Measurements from ENCODE around the gene GIT2.
A peak's percentile ranks its signal among the peaks of the same experiment; 100 is the strongest.
"Not testable (repeated sequence)": the region's sequence is repeated elsewhere in the genome, so short reads cannot be mapped to it uniquely, and the experiment has no call there.

Gene GIT2

DNA sequence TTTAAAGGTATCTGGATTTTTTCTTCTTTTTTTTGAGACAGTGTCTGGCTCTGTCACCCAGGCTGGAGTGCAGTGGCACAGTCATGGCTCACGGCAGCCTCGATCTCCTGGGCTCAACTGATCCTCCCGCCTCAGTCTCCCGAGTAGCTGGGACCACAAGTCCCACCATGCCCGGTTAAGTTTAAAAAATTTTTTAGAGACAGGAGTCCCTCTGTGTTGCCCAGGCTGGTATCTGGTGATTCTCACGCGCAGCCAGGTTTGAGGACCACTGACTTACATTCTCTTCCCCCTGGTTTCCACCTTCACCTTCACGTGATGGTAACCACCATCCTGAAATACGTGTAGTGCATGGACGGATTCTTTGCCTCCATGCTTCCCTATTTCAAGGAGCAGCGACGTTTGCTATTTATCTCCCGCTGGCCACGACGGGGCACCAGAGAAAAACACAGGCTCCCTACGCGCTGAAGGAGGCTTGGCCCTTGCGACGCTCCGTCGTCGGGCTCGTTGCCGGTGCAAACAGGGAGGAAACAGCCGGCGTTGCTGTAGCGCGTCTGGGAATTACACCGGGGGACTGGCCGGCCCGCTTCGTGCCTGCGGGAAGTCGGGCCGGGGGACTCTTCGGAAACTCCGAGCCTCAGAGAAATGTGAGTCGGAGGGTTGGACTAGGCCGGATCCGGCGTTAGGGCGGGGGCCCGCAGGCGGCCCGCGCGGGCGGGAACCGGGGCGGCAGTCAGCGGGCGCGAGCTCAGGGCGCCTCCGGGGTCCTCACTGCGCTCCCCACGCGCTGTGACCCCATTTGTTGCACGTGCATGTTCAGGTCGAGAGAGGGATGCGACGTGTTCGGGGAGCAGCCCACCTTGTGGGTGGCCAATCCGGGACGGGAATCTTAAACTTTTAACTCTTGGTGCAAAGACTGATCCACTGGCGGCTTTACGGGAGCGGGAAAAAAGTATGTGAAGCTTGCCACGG, 96.1 kb downstream of the GIT2 start, which contains the start of gene TCHP:
Gene TCHP, plus strand, starts transcription at position 492 of the 969 bp plus-strand sequence. CDS start 2,753 bp downstream, outside the sequence.
- peaks cover 6% of the 10 kb centered on the region for H3K4me1 ChIP-seq
- no peaks in the 10 kb centered on the region for H3K9me3 ChIP-seq (ENCODE audit: control insufficient read depth, low read length)
- H3K36me3 ChIP-seq (ENCODE audit: control insufficient read depth, insufficient read depth, low read length): no peaks in the 10 kb centered on the region
- peak within 1 kb of the TSS; percentile 78 for H3K4me3 ChIP-seq (ENCODE audit: low read depth, low read length)
- H3K4me2 ChIP-seq (ENCODE audit: low read length): peak within 1 kb of the TSS; percentile 81
- TF ChIP-seq, protein P1, sequence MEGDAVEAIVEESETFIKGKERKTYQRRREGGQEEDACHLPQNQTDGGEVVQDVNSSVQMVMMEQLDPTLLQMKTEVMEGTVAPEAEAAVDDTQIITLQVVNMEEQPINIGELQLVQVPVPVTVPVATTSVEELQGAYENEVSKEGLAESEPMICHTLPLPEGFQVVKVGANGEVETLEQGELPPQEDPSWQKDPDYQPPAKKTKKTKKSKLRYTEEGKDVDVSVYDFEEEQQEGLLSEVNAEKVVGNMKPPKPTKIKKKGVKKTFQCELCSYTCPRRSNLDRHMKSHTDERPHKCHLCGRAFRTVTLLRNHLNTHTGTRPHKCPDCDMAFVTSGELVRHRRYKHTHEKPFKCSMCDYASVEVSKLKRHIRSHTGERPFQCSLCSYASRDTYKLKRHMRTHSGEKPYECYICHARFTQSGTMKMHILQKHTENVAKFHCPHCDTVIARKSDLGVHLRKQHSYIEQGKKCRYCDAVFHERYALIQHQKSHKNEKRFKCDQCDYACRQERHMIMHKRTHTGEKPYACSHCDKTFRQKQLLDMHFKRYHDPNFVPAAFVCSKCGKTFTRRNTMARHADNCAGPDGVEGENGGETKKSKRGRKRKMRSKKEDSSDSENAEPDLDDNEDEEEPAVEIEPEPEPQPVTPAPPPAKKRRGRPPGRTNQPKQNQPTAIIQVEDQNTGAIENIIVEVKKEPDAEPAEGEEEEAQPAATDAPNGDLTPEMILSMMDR (IDR thresholded peaks at IDR 0.05): peak; percentile 31
- H3K9ac ChIP-seq: no peak within 1 kb of the TSS
- no peaks in the 10 kb centered on the region for H3K79me2 ChIP-seq
- H3K27ac ChIP-seq: peak within 1 kb of the TSS; percentile 60
- H3K27me3 ChIP-seq (ENCODE audit: control insufficient read depth, insufficient read depth, low read length): no peaks in the 10 kb centered on the region
- H2AFZ ChIP-seq: peak within 1 kb of the TSS; percentile 94

DNA sequence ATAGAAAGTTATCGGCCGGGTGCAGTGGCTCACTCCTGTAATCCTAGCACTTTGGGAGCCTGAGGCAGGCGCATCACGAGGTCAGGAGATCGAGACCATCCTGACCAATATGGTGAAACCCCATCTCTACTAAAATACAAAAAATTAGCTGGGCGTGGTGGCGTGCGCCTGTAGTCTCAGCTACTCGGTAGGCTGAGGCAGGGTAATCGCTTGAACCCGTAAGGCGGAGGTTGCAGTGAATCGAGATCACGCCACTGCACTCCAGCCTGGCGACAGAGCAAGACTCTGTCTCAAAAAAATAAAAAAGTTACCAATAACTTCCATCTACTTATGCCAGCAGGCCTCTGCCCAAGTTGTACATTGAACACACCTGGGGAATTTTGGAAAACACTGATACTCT, 96.8 kb downstream of the GIT2 start:
- H3K4me1 ChIP-seq; H3K9ac ChIP-seq; H3K79me2 ChIP-seq; H3K4me3 ChIP-seq (ENCODE audit: low read depth, low read length); H3K9me3 ChIP-seq (ENCODE audit: control insufficient read depth, low read length); H3K27ac ChIP-seq; H3K27me3 ChIP-seq (ENCODE audit: control insufficient read depth, insufficient read depth, low read length); H3K36me3 ChIP-seq (ENCODE audit: control insufficient read depth, insufficient read depth, low read length): not testable (repeated sequence)
- Histone ChIP-seq H3K4me2 (ENCODE audit: low read length) (peak overlapping the region; percentile 81), H2AFZ (peak overlapping the region; percentile 94)

DNA sequence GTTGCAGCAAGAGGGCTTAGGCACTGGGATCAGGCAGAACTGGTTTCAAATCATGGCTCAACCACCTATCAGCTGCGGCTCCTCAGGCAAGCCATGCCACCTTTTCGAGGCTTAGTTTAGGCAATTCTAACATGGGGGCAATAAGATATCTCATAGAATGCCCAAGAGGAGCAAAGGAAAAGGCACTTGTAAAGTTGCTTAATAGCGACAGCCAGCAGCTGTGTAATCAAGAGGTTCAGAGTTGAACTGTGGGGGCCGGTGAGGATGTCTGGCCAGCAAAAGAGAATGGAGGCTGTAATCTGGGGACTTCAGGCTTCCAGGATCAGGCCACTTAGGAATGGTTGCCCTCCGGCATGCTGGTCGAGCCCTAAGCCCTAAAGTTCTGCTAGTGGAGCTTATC, 99.1 kb downstream of the GIT2 start:
- H3K79me2 ChIP-seq: no peaks in the 10 kb centered on the region
- H3K4me3 ChIP-seq (ENCODE audit: low read depth, low read length): no peak overlapping the region
- no peak overlapping the region for H3K9ac ChIP-seq
- H3K27me3 ChIP-seq (ENCODE audit: control insufficient read depth, insufficient read depth, low read length): no peaks in the 10 kb centered on the region
- peaks cover 15% of the 10 kb centered on the region for H3K4me1 ChIP-seq
- TF ChIP-seq, protein P1 (IDR thresholded peaks at IDR 0.05): no peak
- H2AFZ ChIP-seq: no peak overlapping the region
- H3K4me2 ChIP-seq (ENCODE audit: low read length): no peak overlapping the region
- no peaks in the 10 kb centered on the region for H3K9me3 ChIP-seq (ENCODE audit: control insufficient read depth, low read length)
- no peak overlapping the region for H3K27ac ChIP-seq
- H3K36me3 ChIP-seq (ENCODE audit: control insufficient read depth, insufficient read depth, low read length): no peaks in the 10 kb centered on the region

- TF ChIP-seq, protein P1 (IDR thresholded peaks at IDR 0.05): no peak
- Histone ChIP-seq H3K4me1 (peaks cover 12% of the 10 kb centered on the region), H3K36me3 (ENCODE audit: control insufficient read depth, insufficient read depth, low read length) (no peaks in the 10 kb centered on the region), H3K9ac (no peak overlapping the region), H3K9me3 (ENCODE audit: control insufficient read depth, low read length) (no peaks in the 10 kb centered on the region), H2AFZ (no peak overlapping the region), H3K4me2 (ENCODE audit: low read length) (no peak overlapping the region), H3K27ac (no peak overlapping the region), H3K4me3 (ENCODE audit: low read depth, low read length) (no peak overlapping the region), H3K27me3 (ENCODE audit: control insufficient read depth, insufficient read depth, low read length) (no peaks in the 10 kb centered on the region), H3K79me2 (no peaks in the 10 kb centered on the region)
Measured at GRCh38 chr12:109896188-109896587, 100.0 kb downstream of the GIT2 start.

DNA sequence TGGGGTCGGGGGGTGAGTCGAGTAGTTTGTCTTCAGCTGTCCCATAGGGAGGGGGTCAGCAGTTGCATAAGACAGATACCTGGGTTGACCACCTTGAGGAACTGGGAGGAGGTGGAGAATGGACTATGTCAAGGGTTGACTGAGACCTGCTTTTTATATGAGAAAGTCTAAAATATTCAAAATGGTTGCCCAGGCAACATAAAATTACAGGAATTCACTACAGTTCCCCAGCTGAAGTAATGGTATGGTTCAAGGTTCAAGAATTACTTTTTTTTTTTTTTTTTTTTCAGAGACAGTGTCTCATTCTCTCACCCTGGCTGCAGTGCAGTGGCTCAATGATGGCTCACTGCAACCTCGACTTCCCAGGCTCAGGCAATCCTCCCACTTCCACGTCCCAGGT, 101.2 kb downstream of the GIT2 start:
- H3K4me1 ChIP-seq: peaks cover 8% of the 10 kb centered on the region
- H3K27ac ChIP-seq: no peak overlapping the region
- H3K9me3 ChIP-seq (ENCODE audit: control insufficient read depth, low read length): no peaks in the 10 kb centered on the region
- TF ChIP-seq, protein P1 (IDR thresholded peaks at IDR 0.05): no peak
- no peaks in the 10 kb centered on the region for H3K79me2 ChIP-seq
- H3K27me3 ChIP-seq (ENCODE audit: control insufficient read depth, insufficient read depth, low read length): no peaks in the 10 kb centered on the region
- no peak overlapping the region for H3K9ac ChIP-seq
- H2AFZ ChIP-seq: no peak overlapping the region
- no peak overlapping the region for H3K4me2 ChIP-seq (ENCODE audit: low read length)
- no peak overlapping the region for H3K4me3 ChIP-seq (ENCODE audit: low read depth, low read length)
- no peaks in the 10 kb centered on the region for H3K36me3 ChIP-seq (ENCODE audit: control insufficient read depth, insufficient read depth, low read length)
